Left colon (tissue), 2 donors: Measurements from ENCODE around the gene PPP2R3A. TPM values are rescaled to one million over a fixed set of nuclear protein-coding genes. Genes with fewer than 3 reads are reported as not detected.
"Not testable (repeated sequence)": the region's sequence is repeated elsewhere in the genome, so short reads cannot be mapped to it uniquely, and the experiment has no call there.

Source experiments
- ATAC-seq: fragments of 200-7000 bp; cut with Tn5 transposase; one replicate; pipeline ENCODE4 v1.9.1; 2020; ENCODE audit warnings: mild to moderate bottlenecking, moderate library complexity
- DNase-seq, 2 donors: peaks; one replicate each; pipeline ENCODE4 v3.0.0-alpha.2; 2020
- intact Hi-C, 2 donors: fragments of 100-400 bp; cut with DNase I in 1 of 2; cut with micrococcal nuclease in 1 of 2; formaldehyde crosslinking; loops; one replicate each; pipeline versions ENCODE4 v1.11.2 to v1.14.0; 2022; cut with DNase I, micrococcal nuclease
- long read RNA-seq: library from polyadenylated mRNA; unstranded; transcript quantifications from one replicate; pipeline ENCODE4 v2.0.0, GENCODE V29; 2021
- total RNA-seq, 2 donors: library from RNA; stranded (reverse); fragmentation: NEBNext Ultra II Directional; extraction: Animal tissue kit (Norgen Biotek cat#: 25700); gene quantifications; one replicate each; pipeline ENCODE4 v1.2.1, GENCODE V29; 2021
- donor health status: DM: no; HTN: no; CAD: no.
- donor health status: DM: yes; HTN: yes; CAD: no.

The PPP2R3A gene, protein sequence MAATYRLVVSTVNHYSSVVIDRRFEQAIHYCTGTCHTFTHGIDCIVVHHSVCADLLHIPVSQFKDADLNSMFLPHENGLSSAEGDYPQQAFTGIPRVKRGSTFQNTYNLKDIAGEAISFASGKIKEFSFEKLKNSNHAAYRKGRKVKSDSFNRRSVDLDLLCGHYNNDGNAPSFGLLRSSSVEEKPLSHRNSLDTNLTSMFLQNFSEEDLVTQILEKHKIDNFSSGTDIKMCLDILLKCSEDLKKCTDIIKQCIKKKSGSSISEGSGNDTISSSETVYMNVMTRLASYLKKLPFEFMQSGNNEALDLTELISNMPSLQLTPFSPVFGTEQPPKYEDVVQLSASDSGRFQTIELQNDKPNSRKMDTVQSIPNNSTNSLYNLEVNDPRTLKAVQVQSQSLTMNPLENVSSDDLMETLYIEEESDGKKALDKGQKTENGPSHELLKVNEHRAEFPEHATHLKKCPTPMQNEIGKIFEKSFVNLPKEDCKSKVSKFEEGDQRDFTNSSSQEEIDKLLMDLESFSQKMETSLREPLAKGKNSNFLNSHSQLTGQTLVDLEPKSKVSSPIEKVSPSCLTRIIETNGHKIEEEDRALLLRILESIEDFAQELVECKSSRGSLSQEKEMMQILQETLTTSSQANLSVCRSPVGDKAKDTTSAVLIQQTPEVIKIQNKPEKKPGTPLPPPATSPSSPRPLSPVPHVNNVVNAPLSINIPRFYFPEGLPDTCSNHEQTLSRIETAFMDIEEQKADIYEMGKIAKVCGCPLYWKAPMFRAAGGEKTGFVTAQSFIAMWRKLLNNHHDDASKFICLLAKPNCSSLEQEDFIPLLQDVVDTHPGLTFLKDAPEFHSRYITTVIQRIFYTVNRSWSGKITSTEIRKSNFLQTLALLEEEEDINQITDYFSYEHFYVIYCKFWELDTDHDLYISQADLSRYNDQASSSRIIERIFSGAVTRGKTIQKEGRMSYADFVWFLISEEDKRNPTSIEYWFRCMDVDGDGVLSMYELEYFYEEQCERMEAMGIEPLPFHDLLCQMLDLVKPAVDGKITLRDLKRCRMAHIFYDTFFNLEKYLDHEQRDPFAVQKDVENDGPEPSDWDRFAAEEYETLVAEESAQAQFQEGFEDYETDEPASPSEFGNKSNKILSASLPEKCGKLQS (N-terminal part only)
- 10 to 100 TPM; 21.3 to 28.2 TPM for total RNA-seq
- long read RNA-seq, partial matches to known transcripts, result 7 of 8 reads
- long read RNA-seq, other reads (novel, unspliced or antisense), result 1 of 8 reads

GRCh38 chr3:135965506-135966270 is at the start of gene PPP2R3A:
PPP2R3A (plus strand) TSS chr3:135965728; CDS start chr3:136001499, 35,771 bp downstream.
- intact Hi-C loops, result no loop called here
- ATAC-seq, result peak; percentile 90
- peak; percentile 82 to 85 for DNase-seq

DNA sequence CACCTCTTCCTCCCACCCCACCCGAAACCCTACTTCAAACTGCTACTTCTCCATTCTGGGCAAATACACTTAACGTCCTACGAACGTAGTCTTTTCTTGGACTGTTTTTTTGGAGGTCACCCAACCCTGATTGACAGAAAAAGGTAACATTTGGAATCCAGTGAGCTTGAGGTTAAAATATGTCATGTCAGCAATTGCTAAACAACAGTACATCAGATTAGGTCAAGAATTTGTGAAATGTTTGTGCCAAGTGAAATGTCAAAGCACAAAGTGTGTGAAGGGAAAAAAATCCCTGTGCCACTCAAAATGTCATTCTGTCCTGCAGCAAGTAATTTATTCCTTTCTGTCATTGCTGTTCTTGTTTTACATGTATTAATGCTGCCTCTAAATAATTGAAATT is 49.2 kb upstream of the PPP2R3A start:
- intact Hi-C loops, result loop anchor here in 1 of 2 donors (5.0 kb wide), 1 partner anchor 126 kb away; no protein-coding TSS in a partner anchor
- no peak for DNase-seq
- ATAC-seq, result no peak

- intact Hi-C loops, result loop anchor here in 1 of 2 donors (5.0 kb wide), 1 partner anchor 125 kb away; no protein-coding TSS in a partner anchor
- ATAC-seq (peak; percentile 61), DNase-seq (no peak)
Observed at GRCh38 chr3:135917076-135917475, 48.5 kb upstream of the PPP2R3A start.

GRCh38 chr3:135917927-135918597 is 47.5 kb upstream of the PPP2R3A start:
- no peak for ATAC-seq
- intact Hi-C loops, result loop anchor here in 1 of 2 donors (5.0 kb wide), 1 partner anchor 124 kb away; no protein-coding TSS in a partner anchor

DNA sequence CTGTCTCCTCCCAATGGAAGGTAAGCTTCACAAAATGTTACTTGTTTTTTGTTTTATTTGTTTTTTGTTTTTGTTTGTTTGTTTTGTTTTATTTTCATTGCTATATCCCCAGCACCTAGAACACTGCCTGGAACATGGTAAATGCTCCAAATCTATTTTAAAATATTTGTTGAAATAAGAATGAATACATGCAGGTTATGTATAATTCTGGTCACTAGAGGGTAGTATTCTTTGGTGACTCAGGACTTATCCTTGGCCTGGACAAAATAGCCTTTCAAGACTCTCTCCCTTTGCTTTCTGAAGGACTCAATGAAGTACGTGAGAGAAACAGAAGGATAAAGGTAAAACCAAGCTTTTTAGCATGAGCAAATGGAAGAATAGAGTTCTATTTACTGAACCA is 46.9 kb upstream of the PPP2R3A start:
- no peak for DNase-seq
- peak; percentile 73 for ATAC-seq

More at GRCh38 chr3:135917927-135918597, 47.5 kb upstream of the PPP2R3A start:
- no peak for DNase-seq

GRCh38 chr3:135920275-135920674 is 45.3 kb upstream of the PPP2R3A start:
- intact Hi-C loops, result no loop called here
- ATAC-seq (no peak), DNase-seq (no peak)

More for the DNA sequence above, 46.9 kb upstream of the PPP2R3A start:
- intact Hi-C loops, result loop anchor here in 1 of 2 donors (5.0 kb wide), 1 partner anchor 124 kb away; no protein-coding TSS in a partner anchor

GRCh38 chr3:135922903-135923250 is 42.7 kb upstream of the PPP2R3A start:
- intact Hi-C loops, result no loop called here
- ATAC-seq, result no peak
- no peak for DNase-seq

- intact Hi-C loops, result no loop called here
- no peak for DNase-seq
- no peak for ATAC-seq
Observed at GRCh38 chr3:135924506-135924905, 41.0 kb upstream of the PPP2R3A start.

GRCh38 chr3:135926664-135927063 is 38.9 kb upstream of the PPP2R3A start:
- intact Hi-C loops, result no loop called here
- no peak for DNase-seq
- ATAC-seq, result no peak

- intact Hi-C loops, result no loop called here
- DNase-seq (no peak), ATAC-seq (no peak)
Observed at GRCh38 chr3:135927155-135927554, 38.4 kb upstream of the PPP2R3A start.

DNA sequence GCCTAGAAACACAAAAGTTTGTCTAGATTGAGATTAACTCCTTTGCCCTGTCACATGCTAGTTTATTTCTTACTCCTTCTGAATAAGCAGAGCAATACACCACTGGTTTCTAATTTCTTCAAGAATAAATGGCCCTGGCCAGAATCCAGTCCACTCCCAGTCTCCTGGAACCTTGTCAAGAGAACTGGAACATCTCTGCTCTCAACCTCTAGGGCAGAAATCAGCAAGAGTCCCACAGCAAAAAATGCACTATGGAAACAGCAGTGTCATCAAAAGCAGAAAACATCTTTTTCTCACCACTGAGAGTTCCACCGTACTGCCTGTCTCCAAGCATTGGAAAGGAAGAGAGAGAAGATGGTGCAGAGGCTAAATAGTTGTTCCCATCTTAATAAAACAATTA is 35.9 kb upstream of the PPP2R3A start:
- DNase-seq (peak in 1 of 2 donors; percentile 12), ATAC-seq (no peak)
- intact Hi-C loops, result no loop called here

DNA sequence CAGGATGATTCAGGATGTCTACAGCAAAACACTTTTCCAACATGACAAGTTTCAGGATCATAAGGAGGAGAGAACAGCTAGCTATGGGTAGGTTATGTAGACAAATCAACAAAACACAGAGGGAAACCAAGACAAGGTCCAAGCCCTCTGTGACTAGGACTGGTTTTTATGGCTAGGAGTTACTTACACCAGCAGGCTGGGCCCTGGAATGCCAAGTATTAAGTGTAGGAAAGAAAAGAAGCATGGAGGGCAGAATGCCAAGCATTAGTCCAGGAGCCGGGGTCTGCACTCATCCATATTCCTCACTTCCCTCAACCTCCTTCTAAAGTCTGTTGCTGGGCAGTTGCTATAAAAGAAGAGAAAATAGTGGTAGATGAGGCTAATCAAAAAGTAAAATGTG is 35.3 kb upstream of the PPP2R3A start:
- intact Hi-C loops, result no loop called here
- ATAC-seq, result no peak

GRCh38 chr3:135935171-135935570 is 30.4 kb upstream of the PPP2R3A start:
- ATAC-seq, DNase-seq, intact Hi-C loops: not testable (repeated sequence)

More for the DNA sequence above, 35.3 kb upstream of the PPP2R3A start:
- DNase-seq, result no peak

DNA sequence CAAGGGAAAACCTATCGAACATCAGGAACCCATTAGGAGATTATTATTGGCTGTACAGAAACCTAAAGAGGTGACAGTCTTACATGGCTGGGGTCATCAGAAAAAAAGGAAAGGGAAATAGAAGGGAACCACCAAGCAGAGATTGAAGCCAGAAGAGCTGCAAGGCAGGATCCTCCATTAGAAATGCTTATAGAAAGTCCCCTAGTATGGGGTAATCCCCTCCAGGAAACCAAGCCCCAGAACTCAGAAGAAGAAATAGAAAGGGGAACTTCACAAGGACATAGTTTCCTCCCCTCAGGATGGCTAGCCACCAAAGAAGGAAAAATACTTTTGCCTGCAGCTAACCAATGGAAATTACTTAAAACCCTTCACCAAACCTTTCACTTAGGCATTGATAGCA is 27.8 kb upstream of the PPP2R3A start:
- intact Hi-C loops, DNase-seq, ATAC-seq: not testable (repeated sequence)

DNA sequence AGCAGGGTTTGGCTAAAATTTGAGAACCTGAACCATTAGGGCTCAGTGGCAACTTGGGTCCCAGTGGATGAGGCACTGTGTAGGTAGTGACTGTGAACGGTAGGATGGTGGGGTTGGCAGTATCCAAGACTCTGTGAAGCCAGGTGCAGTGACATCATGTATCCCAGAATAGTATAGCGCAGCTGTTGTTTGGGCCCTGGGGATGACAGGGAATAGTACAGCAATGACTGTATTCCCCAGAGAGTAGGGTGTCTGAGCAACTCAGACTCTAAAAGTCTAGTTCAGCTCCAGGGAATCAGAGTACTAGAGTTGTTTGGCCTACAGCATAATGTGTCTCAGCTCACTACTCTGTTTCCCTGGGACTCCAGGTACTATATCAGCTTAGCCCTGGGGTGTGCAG is 20.7 kb upstream of the PPP2R3A start:
- ATAC-seq, result no peak
- intact Hi-C loops, result no loop called here
- no peak for DNase-seq

DNA sequence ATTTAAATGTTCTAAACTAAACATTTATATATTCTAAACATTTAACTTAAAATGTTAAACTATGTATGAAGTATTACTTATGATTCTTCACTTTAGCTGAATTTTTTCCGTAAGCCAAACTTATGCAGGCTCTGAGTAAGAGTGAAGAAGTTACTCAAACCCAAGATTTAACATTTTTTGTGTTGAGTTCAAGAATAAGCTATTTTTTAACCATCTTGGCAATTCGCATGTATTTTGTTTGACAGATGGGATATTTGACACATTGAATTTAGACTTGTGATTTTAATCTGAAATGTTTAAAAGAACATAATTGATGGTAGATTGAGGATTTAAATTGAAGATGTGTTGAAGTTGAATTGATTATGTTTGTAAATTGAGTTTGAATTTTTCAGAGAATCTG is 14.6 kb upstream of the PPP2R3A start:
- intact Hi-C loops, result no loop called here
- no peak for DNase-seq

GRCh38 chr3:135964160-135964955 is 1.2 kb upstream of the PPP2R3A start:
- peak; percentile 41 for ATAC-seq
- DNase-seq, result peak in 1 of 2 donors; percentile 20
- intact Hi-C loops, result no loop called here

More for the DNA sequence above, 14.6 kb upstream of the PPP2R3A start:
- ATAC-seq, result no peak
